ENCODE results near the gene NAA60. TPM values are rescaled to one million over a fixed set of nuclear protein-coding genes. Genes with fewer than 3 reads are reported as not detected.

Gene NAA60
- total and polyA plus RNA-seq, 2 donors from 2014 or later: 51.6 to 66.6 TPM

GRCh38 chr16:3520413-3520812 lies 76.9 kb downstream of the NAA60 start:
- no peak for FAIRE-seq
- intact Hi-C loops (cut with DNase I): no loop called here
- no peaks in the 10 kb centered on the region for H3K4me1 ChIP-seq (ENCODE audit: control insufficient read depth in 2 of 3, insufficient read depth in 2 of 3, low read depth in 1 of 3, low read length in 3 of 3)
- TF ChIP-seq, protein P1, sequence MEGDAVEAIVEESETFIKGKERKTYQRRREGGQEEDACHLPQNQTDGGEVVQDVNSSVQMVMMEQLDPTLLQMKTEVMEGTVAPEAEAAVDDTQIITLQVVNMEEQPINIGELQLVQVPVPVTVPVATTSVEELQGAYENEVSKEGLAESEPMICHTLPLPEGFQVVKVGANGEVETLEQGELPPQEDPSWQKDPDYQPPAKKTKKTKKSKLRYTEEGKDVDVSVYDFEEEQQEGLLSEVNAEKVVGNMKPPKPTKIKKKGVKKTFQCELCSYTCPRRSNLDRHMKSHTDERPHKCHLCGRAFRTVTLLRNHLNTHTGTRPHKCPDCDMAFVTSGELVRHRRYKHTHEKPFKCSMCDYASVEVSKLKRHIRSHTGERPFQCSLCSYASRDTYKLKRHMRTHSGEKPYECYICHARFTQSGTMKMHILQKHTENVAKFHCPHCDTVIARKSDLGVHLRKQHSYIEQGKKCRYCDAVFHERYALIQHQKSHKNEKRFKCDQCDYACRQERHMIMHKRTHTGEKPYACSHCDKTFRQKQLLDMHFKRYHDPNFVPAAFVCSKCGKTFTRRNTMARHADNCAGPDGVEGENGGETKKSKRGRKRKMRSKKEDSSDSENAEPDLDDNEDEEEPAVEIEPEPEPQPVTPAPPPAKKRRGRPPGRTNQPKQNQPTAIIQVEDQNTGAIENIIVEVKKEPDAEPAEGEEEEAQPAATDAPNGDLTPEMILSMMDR (IDR thresholded peaks at IDR 0.05; ENCODE audit: borderline replicate concordance, extremely low read depth, insufficient read depth): no peak
- no peak overlapping the region for H3K4me3 ChIP-seq (ENCODE audit: low read length in 3 of 3)
- H3K9ac ChIP-seq (ENCODE audit: low read length in 3 of 3): no peak overlapping the region
- DNase-seq: peak in 3 of 5 donors; percentile 9 to 94 (median 80)
- H3K36me3 ChIP-seq (ENCODE audit: control insufficient read depth in 2 of 3, insufficient read depth in 3 of 3, low read length in 3 of 3): peaks cover 10 to 56% (median 39%) of the 10 kb centered on the region in 3 donors
- no peaks in the 10 kb centered on the region for H3K27me3 ChIP-seq (ENCODE audit: control insufficient read depth, insufficient read depth, low read length)
- H3K9me3 ChIP-seq (ENCODE audit: control insufficient read depth in 2 of 3, insufficient read depth in 1 of 3, low read length in 3 of 3): no peaks in the 10 kb centered on the region
- H3K27ac ChIP-seq (ENCODE audit: low read depth in 2 of 2, low read length in 2 of 2): no peak overlapping the region

- H3K36me3 ChIP-seq (ENCODE audit: control insufficient read depth in 2 of 3, insufficient read depth in 3 of 3, low read length in 3 of 3): peaks cover 10 to 56% (median 37%) of the 10 kb centered on the region in 3 donors
- TF ChIP-seq, protein P1 (IDR thresholded peaks at IDR 0.05; ENCODE audit: borderline replicate concordance, extremely low read depth, insufficient read depth): no peak
- H3K9ac ChIP-seq (ENCODE audit: low read length in 3 of 3): no peak overlapping the region
- no peak overlapping the region for H3K4me3 ChIP-seq (ENCODE audit: low read length in 3 of 3)
- no peak overlapping the region for H3K27ac ChIP-seq (ENCODE audit: low read depth in 2 of 2, low read length in 2 of 2)
- H3K9me3 ChIP-seq (ENCODE audit: control insufficient read depth in 2 of 3, insufficient read depth in 1 of 3, low read length in 3 of 3): no peaks in the 10 kb centered on the region
- intact Hi-C loops (cut with DNase I): no loop called here
- FAIRE-seq (no peak), DNase-seq (peak in 1 of 5 donors; percentile 26)
- H3K4me1 ChIP-seq (ENCODE audit: control insufficient read depth in 2 of 3, insufficient read depth in 2 of 3, low read depth in 1 of 3, low read length in 3 of 3): no peaks in the 10 kb centered on the region
- H3K27me3 ChIP-seq (ENCODE audit: control insufficient read depth, insufficient read depth, low read length): no peaks in the 10 kb centered on the region
Observed at GRCh38 chr16:3520841-3521240, 77.4 kb downstream of the NAA60 start.

DNA sequence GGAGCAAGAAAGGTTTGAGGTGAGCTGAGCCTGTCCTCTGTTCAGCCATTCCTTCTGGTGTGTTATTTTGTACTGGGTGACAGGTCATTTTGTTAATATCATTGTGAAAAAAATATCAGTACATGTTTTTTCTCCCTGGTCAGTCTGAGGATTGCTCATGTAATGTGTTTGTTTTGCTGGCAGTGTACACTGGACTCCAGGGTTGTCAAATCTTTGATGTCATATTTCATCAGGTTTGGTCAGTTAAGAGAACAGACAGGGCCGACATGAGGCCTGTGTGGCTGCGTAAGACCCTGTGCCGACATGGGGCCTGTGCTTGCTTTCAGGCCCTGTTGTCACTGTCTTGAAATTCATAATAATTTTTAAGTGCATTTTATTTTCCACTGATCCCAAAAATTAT lies 79.8 kb downstream of the NAA60 start:
- H3K9me3 ChIP-seq (ENCODE audit: control insufficient read depth in 2 of 3, insufficient read depth in 1 of 3, low read length in 3 of 3): no peaks in the 10 kb centered on the region
- H3K27ac ChIP-seq (ENCODE audit: low read depth in 2 of 2, low read length in 2 of 2): no peak overlapping the region
- DNase-seq (peak in 1 of 5 donors; percentile 9), FAIRE-seq (no peak)
- no peaks in the 10 kb centered on the region for H3K27me3 ChIP-seq (ENCODE audit: control insufficient read depth, insufficient read depth, low read length)
- intact Hi-C loops (cut with DNase I): no loop called here
- H3K4me1 ChIP-seq (ENCODE audit: control insufficient read depth in 2 of 3, insufficient read depth in 2 of 3, low read depth in 1 of 3, low read length in 3 of 3): no peaks in the 10 kb centered on the region
- H3K36me3 ChIP-seq (ENCODE audit: control insufficient read depth in 2 of 3, insufficient read depth in 3 of 3, low read length in 3 of 3): peaks cover 7 to 52% (median 30%) of the 10 kb centered on the region in 3 donors
- TF ChIP-seq, protein P1 (IDR thresholded peaks at IDR 0.05; ENCODE audit: borderline replicate concordance, extremely low read depth, insufficient read depth): no peak
- H3K4me3 ChIP-seq (ENCODE audit: low read length in 3 of 3): no peak overlapping the region
- H3K9ac ChIP-seq (ENCODE audit: low read length in 3 of 3): no peak overlapping the region

GRCh38 chr16:3525951-3526350 lies 82.5 kb downstream of the NAA60 start:
- peaks cover 9 to 45% (median 21%) of the 10 kb centered on the region in 3 donors for H3K36me3 ChIP-seq (ENCODE audit: control insufficient read depth in 2 of 3, insufficient read depth in 3 of 3, low read length in 3 of 3)
- TF ChIP-seq, protein P1 (IDR thresholded peaks at IDR 0.05; ENCODE audit: borderline replicate concordance, extremely low read depth, insufficient read depth): no peak
- H3K27me3 ChIP-seq (ENCODE audit: control insufficient read depth, insufficient read depth, low read length): no peaks in the 10 kb centered on the region
- no peak overlapping the region for H3K4me3 ChIP-seq (ENCODE audit: low read length in 3 of 3)
- no peaks in the 10 kb centered on the region for H3K4me1 ChIP-seq (ENCODE audit: control insufficient read depth in 2 of 3, insufficient read depth in 2 of 3, low read depth in 1 of 3, low read length in 3 of 3)
- FAIRE-seq (no peak), DNase-seq (no peak)
- intact Hi-C loops (cut with DNase I): no loop called here
- no peak overlapping the region for H3K27ac ChIP-seq (ENCODE audit: low read depth in 2 of 2, low read length in 2 of 2)
- H3K9me3 ChIP-seq (ENCODE audit: control insufficient read depth in 2 of 3, insufficient read depth in 1 of 3, low read length in 3 of 3): no peaks in the 10 kb centered on the region
- no peak overlapping the region for H3K9ac ChIP-seq (ENCODE audit: low read length in 3 of 3)
